HG03045 (cell line): ENCODE data around the gene ZNF599.
A peak's percentile ranks its signal among the peaks of the same experiment; 100 is the strongest.

Experiments used
- ATAC-seq: cut with Tn5 transposase; IDR thresholded peaks from one replicate; pipeline ENCODE4 v1.9.1; 2021; ENCODE audit warnings: mild to moderate bottlenecking, moderate library complexity; ENCODE audit not compliant: unreplicated experiment

ZNF599 gene

DNA sequence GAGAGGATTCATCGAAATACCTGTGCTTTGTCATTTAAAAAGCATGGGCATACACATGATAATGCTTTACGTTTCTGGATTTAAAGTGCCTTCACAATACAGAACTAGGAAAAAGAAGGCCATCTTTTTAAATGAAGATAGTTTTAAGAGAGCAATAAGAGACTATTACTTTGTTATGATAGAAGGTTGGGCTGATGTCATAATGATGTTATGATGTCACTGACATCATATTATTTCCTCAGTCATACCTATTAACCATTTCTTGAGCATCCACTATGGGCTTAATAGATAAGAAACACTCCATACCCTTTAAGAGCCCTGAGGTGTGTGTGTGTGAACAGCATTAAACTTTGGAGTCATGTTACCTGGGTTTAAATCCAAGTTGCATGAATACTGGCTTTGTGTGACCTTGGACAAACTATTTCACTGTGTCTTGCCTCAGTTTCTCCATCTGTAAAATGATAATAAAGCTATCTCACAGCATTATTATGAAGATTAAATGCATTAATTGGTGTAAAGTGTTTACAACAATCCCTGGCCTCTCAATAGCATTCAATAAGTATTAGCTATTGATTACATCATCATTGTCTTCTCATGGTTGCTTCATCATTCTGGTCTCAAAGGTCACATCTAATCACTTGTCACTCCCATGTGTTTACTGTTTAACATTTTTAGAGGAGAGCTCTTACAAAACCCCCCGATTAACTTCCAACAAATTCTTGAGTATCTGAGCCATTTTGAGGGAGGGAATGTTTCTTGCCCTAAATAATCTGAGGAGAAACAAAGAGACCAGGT lies 27.9 kb downstream of the ZNF599 start:
- ATAC-seq: no peak

DNA sequence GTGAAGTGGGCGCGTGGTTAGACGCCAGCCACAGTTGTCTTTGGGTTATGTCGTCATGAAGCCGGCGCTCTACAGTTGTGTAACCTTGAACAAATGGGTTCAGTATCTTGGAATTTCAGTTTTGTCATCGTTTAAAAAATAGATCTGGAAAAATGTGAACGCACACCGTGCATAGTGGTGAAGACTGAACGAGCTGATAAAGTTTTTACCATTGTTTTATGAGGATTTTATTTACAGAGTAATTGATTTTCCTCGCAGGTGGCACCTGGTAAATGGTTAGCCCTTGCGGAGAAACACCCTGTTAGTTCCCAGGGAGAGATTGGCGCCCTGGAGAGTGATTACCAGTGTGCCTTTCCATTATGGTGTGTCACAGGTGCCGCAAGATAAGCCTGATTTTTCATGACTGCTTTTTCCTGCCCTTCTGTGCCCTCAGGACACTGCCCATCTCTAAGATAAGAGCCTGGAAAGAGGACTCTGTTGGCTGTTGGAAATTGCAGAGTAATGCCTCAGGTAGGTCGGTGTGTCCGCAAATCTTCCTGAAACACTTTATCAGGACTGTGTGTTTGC lies 38.4 kb downstream of the ZNF599 start:
- ATAC-seq: no peak

DNA sequence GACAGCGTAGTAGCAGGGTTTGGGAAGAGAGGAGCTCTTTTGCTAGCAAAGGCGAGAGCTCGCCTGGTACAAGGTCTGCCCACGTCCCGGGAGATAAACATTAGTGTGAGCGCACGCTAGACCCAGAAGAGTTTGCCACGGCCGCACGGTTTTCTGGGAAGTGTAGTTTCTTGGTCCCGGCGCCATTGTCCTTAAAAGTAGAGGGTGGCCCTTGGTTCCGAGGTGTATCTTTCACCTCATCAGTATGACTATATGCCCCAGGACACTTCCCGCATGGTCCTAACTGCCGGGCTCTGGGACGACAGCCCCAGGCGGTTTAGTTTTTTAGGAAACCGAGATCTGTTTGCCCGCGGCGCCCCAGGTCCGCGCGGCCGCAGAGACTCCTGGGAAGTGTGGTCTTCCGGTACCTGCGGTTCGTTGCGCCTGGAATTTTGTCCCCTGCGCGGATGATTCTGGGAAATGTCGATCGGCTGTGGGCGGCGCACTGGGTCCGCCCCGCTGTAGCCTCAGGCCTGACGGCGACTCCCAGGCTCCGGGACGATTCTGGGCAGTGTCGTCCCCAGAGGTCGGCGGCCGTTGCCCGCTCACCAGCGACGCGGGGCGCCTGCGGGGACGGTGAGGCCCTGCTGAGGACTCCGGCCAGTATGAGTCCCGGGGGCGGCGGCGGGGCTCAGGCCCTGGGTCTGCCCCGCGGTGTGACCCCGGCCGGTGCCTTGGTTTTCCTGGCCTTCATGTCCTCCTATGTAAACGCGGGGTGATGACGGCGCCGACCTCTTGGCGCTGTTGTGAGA lies 39.1 kb downstream of the ZNF599 start, which contains the start of gene ZNF181:
ZNF181 (plus strand) TSS at position 498 of the 791 bp plus-strand sequence. CDS start 795 bp downstream, outside the sequence.
- peak; percentile 81 for ATAC-seq

DNA sequence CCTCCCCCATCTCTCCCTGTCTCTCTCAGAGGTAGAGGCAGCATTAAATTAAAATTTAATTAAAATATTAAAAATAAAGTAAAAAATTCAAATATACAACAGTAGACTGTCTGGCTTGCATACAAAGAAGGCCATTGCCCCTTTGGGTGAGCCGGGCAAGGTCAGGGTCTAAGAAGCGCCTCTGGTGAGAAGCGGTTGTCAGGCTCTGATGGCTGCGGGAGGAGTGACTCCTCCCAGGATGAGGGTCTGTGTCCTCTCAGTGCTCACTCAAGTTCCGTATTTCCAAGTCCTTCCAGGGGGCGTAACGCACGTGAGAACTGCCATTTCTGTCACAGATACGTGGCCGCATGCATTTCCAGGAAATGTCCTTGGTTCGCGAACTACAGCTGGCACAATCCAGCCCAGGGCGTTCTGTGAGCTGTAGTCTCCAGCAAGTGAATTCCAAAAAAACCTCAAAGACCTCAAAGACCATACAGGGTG lies 39.7 kb downstream of the ZNF599 start:
- peak; percentile 7 for ATAC-seq

DNA sequence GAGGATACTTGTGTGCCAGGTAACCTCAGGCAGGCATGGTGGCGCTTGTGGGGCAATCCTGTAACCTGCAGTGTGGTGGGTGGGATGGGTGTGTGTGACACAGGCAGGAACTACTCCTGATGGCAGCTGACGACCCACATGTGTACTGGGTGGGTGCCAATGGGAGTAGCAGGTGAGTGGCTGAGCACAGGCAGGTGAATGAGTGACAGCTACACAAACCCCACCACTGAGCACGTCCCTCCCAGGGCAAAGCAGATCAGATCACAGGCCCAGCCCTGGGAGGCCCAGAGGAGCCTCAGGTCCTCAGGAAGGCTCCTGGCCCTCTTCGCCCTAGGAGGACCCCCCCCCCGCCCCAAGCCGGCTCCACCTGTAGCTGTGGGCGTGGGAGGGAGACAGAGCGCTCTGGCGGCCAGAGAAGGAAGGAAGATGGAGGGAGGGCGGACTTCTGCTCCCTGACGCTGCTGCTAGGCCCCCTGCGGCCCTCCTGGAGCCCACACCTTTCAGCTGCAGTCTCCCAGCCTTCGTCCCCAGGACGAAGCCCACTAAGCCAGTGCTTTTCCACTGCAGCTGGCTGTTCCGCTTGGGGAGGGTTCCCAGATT lies 40.3 kb downstream of the ZNF599 start:
- no peak for ATAC-seq

DNA sequence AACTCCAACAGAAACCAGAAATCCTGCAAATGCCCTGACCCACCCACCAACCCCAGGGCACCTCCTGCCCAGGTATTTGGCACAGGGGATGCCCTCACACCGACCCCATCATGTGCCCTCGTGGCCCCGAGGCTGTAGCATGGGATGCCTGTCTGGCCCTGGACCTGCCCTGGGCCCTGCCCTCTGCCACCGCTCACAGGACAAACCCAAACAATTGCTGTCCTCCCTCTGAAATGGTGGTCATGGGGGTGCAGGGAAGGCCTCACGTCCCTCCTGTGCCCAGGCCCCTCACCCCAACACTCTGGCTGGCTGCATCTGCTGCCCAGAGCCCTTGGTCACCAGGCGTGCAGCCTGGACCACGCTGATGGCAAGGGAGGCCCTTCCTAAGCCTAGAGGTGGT lies 41.1 kb downstream of the ZNF599 start:
- no peak for ATAC-seq

DNA sequence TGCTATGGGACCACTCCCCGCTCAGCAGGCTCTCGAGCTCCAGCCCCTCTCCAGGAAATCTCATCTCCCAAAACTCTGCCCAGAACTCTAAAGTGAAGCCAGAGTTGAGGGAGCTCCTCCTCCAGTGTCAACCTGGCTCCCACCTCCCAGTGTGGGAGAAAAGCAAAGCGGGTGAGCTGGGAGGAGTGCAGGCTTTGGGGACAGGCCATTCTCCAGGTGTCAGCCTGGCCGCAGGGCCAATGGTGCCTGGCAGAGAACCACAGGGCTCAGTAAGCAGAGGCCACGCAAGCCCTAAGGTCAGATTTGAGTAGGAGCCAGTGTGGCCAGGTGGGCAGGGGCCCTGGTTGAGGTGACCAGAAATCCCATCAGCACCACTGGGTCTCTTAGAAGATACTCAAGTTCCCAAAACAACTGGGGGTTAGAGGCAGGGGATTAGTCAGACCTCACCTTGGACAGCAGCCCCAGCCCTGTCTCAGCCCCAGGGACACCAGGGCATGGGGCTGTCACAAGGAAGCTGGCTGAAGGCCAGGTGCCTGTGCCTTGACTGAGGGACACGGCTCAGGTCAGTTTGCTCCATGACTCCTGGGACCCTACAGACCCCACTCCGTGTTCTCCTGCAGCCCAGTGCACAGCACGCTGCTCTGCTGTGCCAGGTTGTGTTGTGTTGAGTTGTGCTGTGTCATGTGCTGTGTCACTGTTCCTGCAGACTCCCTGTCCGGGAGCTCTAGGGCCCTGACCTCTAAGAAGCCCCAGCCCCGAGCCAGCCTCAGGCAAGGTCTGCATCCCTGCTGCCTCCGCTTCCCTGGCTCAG lies 41.8 kb downstream of the ZNF599 start:
- ATAC-seq: no peak

DNA sequence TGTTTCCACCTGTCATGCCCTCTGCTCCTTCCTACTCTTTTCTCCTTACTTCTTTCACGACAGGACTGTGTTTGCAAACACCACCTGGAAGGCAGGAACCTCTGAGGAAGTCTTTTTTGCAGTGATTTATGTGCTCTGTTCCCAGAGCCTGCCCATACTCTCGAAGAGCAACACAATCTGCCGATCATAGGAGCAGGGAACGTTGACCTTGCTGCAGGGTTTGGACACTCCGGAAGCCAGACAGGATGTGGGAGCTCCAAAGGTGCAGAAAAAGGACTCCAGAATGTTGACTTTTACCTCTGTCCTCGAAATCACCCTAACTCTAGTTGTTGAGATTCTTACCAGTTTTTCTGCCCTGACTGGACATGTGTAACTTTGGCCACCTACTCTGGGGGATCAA lies 47.6 kb downstream of the ZNF599 start:
- no peak for ATAC-seq

DNA sequence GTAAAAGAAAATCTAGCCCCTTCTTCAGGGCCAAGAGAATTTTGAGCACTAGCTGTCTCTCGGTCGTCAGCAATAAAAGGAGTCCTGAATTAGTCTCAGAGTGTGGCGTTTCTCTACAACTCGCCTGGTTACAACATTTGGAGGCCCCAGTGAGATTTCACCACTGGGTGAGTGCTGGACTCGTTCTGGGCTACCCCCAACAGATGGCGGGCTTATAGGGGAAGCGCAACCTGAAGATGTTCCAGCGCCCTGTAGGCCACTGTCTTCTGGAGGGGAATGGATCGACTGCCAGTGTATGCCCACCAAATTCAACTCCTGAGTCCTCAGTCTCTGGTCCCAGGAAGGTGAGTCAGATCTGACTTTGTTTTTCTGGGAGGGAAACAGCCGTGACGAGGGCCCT lies 50.7 kb downstream of the ZNF599 start:
- no peak for ATAC-seq

DNA sequence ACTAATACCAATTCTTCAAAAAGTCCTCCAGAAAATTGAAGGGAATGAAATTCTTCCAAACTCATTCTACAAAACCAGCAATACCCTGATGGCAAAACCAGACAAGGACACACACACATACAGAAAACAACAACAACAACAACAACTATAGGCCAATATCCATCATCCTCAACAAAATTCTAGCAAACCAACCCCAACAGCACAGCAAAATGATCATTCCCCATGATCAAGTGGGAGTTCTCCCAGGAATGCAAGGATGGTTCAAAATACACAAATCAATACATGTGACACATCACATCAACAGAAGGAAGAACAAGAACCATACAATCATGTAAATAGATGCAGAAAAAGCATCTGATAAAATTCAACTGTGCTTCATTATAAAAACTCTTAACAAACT lies 57.7 kb downstream of the ZNF599 start:
- no peak for ATAC-seq

DNA sequence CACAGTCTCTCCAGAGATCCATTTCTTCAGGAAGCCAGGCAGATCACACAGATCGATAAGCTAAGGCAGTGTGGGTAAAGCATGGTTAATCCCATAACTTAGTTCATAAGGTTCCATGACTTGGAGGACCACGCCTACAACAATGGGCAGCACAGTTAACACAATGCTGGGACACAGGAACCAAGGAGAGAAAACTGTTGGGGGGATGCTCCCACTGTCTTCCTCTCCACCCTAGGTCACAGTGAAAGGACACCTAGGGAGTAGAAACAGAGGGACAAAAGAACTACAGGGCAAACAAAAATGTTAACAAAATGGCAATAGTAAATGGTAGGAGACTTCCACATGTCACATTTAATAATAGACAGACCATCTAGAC lies 59.8 kb downstream of the ZNF599 start:
- no peak for ATAC-seq

DNA sequence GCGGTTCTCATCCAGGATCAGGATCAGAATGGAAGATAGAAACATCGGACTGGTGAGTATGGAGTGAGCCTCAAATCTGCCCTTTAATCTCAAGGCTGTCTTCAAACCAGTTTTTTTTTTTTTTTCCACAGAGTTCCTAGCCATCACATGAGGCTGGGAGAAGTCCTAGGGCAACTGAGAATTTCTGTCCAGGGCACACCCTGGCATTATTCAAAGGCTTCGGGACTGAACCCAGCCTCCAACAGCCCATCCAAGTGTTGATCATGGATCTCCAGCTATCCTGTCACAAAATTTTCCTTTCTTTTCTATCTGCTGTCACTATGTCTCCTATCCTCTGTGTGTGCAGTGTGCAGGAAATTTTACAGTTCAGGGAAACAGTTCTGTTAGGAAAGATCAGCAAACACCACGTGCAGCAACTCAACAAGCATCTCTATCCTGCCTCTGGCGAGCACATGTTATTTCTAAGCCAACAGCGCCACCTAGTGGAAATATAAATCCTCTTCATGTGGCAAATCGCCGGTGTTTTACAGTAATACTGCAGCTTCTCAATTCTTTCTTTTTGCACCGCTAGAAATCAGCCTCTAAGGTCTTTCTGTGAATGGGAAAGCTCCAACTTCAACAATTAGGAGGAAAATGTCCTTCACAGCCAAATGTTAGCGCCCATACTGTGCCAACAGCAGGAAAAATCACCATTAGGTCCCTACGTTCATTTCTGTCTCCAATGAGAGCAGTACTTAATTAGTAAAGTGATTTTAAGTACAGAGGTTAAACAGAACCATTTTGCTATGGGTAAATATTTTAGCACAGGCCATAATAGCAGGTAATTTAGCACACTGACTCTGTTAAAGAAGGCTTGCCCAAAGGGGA lies 60.4 kb downstream of the ZNF599 start:
- ATAC-seq: no peak

DNA sequence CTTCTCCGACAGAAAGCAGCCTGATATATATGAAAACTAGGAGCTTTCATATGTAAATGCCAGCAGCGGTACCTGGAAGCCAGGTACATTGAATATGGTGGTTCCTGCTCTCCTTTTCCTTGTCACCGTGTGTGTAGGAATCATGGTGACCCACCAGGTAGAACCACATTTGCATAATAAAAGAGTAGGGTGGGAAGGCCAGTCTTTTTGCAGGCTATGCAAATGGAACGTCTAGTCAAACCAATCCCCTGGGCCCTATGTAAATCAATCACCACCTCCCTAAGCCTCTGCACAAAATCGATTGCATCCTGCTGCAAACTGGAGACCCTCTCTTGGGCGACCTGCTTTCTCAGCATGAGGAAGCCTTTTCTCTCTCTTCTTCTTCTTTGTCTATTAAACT lies 61.1 kb downstream of the ZNF599 start:
- no peak for ATAC-seq
